ENCODE data around the gene KLRK1.

The KLRK1 gene

DNA sequence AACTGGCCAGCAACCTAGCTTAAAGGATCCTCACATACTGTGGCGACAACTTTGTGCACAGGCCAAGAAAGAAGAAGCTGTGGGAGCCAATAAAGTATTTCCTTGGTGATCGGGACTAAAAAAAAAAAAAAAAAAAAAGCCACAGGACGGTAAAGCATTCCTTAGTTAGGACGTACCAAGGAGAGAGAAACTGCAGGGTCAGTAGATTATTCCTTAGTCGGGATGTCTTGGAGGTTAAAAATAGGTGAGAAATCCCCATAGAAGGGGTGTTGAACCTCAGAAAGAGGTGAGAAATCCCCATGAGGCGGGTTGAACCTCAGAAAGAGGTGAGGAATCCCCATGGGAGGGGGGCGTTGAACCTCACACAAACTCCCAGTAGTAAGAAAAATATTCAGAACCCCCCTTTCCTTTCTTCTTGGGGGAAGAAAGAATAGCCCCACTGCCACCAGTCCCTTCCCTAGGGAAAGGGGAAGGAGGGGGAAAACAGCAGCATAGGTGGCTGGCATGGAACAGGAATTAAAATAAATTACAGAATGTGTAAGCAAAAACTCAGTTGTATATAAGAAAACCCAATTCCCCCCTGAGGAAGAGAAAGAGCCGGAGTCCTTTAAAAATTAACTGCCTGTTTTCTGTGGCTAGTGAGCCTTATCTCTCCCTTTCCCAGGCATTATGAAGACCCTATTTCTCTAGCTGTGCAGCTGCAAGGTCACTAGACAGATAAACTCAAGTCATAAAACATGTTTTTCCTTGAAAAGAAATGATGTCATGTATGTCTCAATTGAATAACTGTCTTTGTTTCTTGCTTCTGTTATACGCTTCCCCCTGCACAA lies 26.8 kb downstream of the KLRK1 start:
- no peak for TF ChIP-seq CTCF (IDR thresholded peaks at IDR 0.05)

GRCh38 chr12:10362325-10362724 lies 27.5 kb downstream of the KLRK1 start:
- TF ChIP-seq CTCF (IDR thresholded peaks at IDR 0.05): no peak

DNA sequence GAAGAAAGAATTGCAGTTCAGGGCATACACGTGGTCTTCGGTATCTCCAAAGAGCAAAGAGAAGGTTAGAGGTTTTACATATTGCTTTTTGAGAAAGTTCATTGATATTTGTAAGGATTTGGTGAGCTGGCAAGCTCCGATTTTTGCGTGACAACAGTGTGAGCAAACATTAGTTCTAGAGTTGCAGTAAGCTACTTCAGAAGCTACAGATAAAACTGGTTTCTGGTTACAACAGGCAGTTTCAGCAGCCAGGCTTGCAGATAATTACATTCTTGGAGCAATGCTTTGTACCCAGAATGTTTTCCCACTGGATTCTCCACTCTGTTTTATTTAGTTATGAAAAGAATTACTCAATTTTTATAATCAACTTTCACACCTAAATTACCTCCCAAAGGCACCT lies 28.2 kb downstream of the KLRK1 start:
- TF ChIP-seq CTCF (IDR thresholded peaks at IDR 0.05): no peak

- no peak for TF ChIP-seq CTCF (IDR thresholded peaks at IDR 0.05)
These were observed 28.8 kb downstream of the KLRK1 start for GRCh38 chr12:10361084-10361483.

DNA sequence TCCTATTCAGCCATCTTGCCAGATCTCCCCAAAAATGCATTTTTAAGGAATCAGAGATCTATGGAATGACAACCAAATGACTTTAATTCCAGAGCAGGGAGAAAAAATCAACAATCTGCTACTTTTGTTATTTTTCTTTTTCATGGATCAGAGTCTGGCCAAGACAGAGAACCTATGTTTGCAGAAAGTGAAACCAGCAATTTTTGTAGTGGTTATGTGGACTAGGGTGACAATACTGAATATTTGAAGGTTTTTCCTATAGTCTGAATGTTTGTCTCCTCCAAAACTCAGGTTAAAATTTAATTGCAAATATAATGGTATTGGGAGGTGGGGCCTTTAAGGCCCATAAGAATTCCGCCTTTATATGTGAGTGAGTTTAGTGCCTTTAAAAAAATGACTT lies 30.9 kb downstream of the KLRK1 start:
- TF ChIP-seq CTCF (IDR thresholded peaks at IDR 0.05): no peak

DNA sequence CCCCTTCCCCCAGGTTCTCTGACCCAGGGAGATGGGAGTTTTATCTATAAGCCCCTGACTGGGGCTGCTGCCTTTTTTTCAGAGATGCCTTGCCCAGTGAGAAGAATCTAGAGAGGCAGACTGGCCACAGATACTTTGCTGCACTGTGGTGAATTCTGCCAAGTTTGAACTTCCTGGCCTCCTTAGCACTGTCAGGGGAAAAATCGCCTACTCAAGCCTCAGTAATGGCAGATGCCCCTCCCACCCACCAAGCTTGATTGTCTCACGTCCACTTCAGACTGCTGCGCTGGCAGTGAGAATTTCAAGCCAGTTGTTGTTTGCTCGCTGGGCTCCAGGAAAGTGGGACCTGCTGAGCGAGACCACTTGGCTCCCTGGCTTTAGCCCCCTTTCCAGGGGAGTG lies 31.7 kb downstream of the KLRK1 start:
- no peak for TF ChIP-seq CTCF (IDR thresholded peaks at IDR 0.05)

- TF ChIP-seq CTCF (IDR thresholded peaks at IDR 0.05): no peak
These were observed 35.3 kb downstream of the KLRK1 start for GRCh38 chr12:10354502-10354901.

GRCh38 chr12:10354071-10354470 lies 35.8 kb downstream of the KLRK1 start:
- no peak for TF ChIP-seq CTCF (IDR thresholded peaks at IDR 0.05)
